HG03135 (cell line): ENCODE results near the gene CLOCK.

Source experiments
- ATAC-seq: cut with Tn5 transposase; IDR thresholded peaks from one replicate; pipeline ENCODE4 v1.9.1; 2021; ENCODE audit warnings: mild to moderate bottlenecking, moderate library complexity; ENCODE audit not compliant: unreplicated experiment

Gene CLOCK

DNA sequence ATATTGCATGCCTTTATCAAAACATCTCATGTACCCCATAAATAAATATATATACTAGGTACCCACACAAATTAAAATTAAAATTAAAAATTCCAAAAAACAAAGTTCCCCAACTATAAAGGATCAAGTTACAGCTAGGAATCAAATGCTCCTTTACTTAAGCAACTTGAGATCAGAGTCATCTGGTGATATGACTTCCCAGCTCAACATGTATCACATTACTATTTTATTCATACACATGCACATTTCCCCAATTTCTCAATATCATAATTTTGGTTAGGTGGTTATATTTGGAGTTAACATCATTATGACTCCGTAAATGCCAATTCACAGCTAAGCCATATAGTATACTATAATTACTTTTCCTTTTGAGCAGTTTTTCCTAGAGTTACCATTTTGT lies 60.9 kb downstream of the CLOCK start:
- no peak for ATAC-seq

- ATAC-seq = no peak
Observed at GRCh38 chr4:55483315-55483714, 63.4 kb downstream of the CLOCK start.

DNA sequence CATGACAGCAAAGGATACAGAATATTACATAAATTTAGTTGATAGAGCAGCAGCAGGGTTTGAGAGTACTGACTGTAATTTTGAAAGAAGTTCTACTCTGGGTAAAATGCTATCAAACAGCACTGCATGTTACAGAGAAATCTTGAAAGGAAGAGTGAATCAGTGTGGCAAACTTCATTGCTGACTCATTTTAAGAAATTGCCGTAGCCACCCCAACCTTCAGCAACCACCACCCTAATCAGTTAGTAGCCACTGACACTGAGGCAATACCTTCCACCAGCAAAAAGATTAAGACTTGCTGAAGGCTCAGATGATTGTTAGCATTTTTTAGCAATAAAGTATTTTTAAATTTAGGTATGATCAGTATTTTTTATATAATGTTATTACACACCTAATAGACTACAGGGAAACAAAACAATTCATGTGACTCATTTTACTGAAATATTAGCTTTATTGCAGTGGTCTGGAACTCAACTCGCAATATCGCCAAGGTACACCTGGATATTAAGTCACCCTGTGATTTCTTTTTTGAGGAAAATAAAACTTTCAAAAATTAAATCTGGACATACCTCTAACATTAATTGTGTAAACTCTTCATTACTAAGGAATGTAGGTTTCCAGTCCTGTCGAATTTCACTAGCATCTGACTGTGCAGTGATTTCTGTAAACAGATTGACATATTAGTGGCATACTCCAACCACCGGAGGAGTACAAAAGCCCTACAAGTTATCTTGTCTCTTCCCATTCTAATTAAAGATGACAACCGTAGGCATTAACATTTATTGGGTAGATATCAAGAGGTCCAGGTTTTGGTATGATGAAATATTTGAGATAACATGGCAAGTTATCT lies 71.1 kb downstream of the CLOCK start:
- ATAC-seq = no peak

DNA sequence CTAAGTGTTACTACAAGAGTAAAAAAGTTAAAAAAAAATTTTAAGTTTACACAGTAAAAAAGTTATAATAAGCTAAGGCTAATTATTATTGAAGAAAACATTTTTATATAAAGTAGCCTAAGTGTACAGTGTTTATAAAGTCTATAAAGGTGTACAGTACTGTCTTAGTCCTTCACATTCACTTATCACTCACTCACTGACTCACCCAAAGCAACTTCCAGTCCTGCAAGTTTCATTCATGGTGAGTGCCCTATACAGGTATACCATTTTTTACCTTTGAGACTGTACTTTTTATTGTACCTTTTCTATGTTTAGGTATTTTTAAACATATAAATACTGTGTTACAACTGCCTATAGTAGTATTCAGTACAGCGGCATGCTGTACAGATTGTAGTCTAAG lies 76.7 kb downstream of the CLOCK start:
- ATAC-seq = no peak

GRCh38 chr4:55468724-55469123 lies 78.0 kb downstream of the CLOCK start:
- no peak for ATAC-seq

DNA sequence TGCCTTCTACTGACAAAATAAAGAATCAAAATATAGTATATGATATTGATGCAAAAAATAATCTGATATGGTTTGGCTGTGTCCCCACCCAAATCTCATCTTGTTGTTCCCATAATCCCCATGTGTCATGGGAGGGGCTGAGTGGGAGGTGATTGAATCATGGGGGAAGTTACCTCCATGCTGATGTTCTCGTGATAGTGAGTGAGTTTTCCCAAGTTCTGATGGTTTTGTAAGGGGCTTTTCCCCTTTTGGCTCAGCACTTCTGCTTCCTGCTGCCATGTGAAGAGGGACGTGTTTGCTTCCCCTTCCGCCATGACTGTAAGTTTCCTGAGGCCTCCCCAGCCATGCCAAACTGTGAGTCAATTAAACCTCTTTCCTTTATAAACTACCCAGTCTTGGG lies 80.7 kb downstream of the CLOCK start:
- no peak for ATAC-seq

GRCh38 chr4:55458611-55459010 lies 88.1 kb downstream of the CLOCK start:
- no peak for ATAC-seq

DNA sequence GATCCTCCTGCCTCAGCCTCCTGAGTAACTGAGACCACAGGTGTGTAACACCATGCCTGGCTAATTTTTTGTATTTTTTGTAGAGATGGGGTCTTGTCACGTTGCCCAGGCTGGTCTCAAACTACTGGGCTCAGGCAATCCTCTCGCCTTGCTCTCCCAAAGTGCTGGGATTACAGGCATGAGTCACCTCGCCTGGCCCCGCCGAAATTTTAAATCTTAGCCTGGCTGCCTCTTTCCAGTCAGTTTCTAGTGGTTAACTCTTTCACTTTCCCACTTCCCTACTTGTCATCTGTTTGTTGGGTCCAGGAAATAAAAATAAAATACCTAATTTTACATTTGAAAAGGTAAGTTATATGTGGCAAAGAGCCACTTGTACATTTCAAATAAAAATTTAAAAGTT lies 88.5 kb downstream of the CLOCK start:
- ATAC-seq = no peak

DNA sequence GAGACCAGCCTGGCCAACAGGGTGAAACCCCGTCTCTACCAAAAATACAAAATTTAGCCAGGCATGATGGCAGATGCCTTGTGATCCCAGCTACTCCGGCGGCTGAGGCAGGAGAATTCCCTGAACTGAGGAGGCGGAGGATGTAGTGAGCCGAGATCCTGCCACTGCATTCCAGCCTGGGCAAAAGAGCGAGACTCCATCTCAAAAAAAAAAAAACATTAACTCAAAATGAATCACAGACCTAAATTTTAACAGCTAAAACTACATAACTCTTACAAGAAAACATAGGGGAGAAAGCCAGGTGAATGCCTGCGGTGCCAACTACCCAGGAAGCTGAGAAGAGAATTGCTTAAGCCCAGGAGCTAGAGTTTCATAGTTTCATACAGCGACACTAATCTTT lies 96.1 kb downstream of the CLOCK start:
- ATAC-seq = no peak

GRCh38 chr4:55447831-55448230 lies 98.9 kb downstream of the CLOCK start:
- ATAC-seq = no peak

DNA sequence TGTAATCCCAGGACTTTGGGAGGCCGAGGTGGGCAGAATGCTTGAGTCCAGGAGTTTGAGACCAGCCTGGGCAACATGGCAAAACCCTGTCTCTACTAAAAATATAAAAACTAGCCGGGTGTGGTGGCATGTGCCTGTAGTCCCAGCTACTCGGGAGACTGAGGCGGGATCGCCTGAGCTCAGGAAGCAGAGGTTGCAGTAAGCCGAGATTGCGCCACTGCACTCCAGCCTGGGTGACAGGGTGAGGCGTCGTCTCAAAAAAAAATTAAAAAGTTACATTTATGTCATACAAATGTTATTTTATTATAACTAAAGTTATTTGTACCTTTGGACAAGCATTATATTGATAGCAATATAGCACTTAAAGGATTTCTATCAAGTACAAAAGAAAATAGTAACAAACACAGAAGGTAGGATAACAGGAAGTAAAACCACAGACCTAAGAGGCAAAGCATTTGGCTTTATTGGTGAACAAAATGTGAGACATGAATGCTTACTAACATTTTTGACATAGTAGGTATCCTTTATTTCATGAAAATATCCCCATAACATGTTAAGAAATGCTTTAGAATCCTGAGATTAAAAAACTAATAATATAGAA lies 99.5 kb downstream of the CLOCK start:
- ATAC-seq = no peak

DNA sequence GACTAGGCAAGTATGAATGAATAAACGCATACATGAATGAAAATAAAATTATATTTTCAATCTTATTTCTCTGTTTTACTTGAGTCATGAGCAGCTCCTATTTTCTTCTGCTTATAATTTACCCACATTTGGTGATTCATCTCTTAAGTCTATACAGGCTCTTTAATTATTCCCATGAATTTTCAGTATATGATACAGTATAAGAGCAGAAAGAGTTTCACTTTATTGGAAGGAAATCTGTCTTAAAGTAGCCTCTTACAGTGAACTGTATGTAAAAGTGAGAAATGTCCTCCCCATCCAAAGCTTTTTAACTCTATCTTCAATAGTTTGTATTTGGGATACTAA lies 100.2 kb downstream of the CLOCK start:
- no peak for ATAC-seq

DNA sequence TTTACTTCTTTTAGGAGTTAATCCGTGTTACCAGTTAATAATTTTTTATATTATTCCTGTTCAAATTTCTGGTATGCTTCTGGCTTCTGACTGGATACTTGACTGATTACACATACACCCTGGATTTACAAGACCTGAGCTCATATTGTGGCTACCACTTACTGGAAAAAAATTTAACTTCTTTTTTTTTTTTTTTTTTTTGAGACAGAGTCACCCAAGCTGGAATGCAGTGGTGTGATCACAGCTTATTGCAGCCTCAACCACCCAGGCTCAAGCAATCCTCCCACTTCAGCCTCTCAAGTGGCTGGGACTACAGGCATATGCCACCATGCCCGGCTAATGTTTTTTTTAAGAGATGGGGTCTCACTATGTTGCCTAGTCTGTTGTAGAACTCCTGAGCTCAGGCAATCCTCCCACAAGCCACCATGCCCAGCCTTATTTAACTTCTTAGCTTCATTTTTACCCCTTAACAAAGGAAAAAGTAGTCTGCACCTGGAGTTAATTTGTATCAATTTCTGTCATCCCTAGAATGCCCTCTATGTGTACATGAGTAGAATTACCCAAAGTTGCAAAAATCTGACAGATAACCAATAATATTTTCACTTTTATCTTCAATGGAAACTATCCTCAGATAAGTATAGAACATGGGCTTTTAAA lies 100.7 kb downstream of the CLOCK start:
- no peak for ATAC-seq

- ATAC-seq = no peak
Observed at GRCh38 chr4:55444827-55445226, 101.9 kb downstream of the CLOCK start.

DNA sequence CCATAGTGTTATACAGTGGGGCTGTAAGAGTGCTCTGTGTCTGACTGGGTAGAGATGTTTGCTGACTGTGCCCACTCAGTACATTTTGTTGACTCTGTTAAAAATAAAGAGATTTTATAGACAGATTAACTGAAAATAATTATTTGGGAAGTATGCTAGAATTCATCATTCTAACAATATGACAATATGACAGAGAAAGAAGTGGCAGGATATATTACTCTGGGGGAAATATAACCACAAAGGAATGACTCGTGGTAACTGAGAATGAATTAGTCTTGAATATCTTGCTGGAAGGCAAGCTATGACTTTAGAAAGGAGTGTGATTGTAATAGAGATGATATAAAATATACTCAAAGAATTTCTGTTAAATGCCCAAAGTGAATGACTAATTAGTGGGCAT lies 104.2 kb downstream of the CLOCK start:
- no peak for ATAC-seq

DNA sequence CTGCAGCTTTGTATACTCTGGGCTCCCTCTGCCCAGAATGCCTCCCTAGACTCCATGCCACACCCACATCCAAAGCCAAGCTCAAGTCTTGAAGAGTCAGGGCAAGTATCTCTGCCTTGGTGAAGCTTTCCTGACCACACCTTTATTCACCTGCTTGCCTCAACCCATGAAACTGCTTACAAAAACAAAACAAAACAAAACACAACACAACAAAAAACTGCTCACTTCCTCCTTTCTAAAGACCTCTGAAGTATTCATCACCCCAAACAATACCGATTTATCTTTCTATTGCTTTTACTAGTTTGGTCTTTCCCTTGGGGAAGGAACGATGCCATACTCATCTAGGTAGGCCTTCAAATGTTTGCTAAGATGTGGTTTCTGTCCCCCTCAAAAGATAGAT lies 105.9 kb downstream of the CLOCK start:
- ATAC-seq = no peak

GRCh38 chr4:55439023-55439422 lies 107.7 kb downstream of the CLOCK start:
- no peak for ATAC-seq

DNA sequence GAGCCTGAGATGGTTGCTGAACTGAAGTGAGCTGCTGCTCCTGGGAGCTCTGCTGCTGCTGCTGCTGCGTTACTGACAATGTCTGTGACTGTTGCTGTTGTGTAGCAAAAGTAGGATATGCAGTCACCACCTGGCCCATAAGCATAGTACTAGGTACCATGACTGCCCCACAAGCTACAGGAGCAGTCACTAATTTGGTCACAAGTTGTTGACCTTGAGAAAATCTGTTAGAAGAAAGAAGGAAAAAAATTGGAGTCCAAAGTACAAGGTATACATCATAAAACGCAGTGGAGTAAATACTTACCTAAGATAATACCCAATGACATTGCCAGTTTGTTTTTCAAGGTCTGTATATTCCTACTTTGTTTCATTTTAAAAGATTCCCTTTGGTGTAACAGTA lies 108.4 kb downstream of the CLOCK start:
- ATAC-seq = no peak

DNA sequence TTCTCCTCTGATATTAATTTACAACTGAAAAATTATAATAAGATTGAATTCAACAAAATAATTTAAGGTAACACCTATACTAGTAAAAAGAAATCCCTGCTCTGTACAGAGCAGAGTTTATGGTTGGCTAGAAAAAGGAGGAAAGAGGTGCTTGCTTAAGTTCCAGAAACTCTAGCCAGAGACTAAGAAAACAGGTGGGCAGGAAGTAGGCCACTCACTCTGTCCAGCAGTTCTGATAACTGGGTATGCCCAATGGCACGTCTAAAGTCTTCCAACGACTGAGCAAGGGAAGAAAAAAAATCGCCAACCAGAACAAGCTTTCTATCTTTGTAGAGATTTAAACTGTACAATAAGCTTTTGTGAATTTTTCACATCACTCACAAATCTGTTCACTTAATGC lies 108.9 kb downstream of the CLOCK start:
- ATAC-seq = no peak

DNA sequence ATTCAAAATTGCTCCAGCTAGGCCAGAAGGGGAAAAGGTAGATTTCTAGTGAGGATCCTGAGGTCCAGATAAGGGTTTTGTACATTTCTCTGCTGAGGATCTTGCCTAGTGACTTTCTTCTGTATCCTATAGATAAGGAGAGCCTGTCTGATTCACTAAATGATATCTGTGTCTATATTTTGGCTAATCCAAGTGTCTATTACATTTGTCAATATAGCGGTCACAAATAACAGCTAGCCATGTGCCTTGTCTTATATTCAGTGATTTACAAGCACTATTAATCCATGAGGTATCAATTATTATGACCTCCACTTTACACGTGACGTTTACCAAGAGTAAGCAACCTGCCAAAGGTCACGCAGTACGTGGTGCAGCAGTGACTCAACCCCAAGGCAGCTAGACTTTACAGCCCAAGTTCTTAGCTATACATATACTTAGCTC lies 109.3 kb downstream of the CLOCK start:
- no peak for ATAC-seq

GRCh38 chr4:55435141-55435841 lies 111.4 kb downstream of the CLOCK start:
- no peak for ATAC-seq
